Measurements from ENCODE around the gene ANKRD44.
A peak's percentile ranks its signal among the peaks of the same experiment; 100 is the strongest.

Gene ANKRD44

DNA sequence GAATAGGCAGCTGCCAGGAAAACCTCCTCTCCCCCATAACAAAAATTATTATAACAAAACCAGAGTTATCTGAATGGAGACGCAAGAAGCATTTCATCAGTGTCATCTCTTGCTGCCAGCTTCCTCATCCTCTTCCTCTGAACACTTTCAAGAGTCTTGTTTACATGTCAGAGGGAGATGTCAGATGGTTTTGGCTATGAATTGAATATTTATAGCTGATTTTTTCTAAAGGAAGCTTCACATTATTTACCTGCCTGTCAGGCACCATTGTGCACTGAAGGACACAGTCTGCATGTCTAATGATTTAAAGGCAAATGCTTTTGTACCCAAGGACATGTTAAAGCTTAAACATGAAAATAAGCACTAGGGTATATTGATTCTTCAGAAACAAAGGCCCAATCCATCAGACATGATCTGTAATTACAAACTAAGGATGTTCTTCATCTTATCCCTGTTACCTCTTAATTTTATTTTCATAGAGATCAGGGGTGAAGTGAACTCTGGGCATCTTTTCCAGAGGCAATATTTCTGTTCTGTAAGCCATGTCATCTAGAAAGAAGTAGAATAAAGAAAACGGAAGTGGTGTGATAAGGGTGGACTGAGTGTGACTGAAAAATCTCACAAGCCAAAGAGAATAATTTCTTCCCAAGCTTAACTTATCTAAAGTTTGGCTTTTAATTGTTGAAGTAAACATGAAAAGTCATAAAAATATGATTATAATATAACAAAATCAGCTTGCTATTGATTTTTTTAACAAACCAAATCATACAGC is 168.7 kb downstream of the ANKRD44 start:
- peak overlapping the region; percentile 71 for H3K4me3 Mint-ChIP-seq
- H3K9me3 Mint-ChIP-seq, result no peaks in the 10 kb centered on the region
- DNase-seq (ENCODE audit: low spot score in 2 of 2) (no peak), ATAC-seq (ENCODE audit: low read depth) (peak; percentile 30)
- no peaks in the 10 kb centered on the region for H3K27me3 Mint-ChIP-seq
- H3K4me1 Mint-ChIP-seq, result peaks cover 46% of the 10 kb centered on the region
- H3K36me3 Mint-ChIP-seq, result peaks cover 9% of the 10 kb centered on the region
- peak overlapping the region; percentile 96 for H3K27ac Mint-ChIP-seq

DNA sequence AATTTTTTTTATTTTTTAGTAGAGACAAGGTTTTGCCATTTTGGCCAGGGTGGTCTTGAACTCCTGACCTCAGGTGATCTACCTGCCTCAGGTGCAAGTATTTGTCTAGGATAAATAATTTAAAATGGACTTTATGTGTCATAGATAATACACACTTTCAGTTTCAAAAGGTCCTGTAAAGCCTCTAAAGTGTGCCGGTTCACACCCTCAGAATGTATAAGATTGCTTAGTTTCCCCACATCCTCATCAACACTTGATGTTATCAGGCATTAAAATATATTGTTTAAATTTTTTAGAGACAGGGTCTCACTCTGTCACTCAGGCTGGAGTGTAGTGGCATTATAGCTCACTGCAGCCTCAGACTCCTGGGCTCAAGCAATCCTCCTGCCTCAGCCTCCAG is 170.5 kb downstream of the ANKRD44 start:
- Mint-ChIP-seq H3K9me3 (no peaks in the 10 kb centered on the region), H3K36me3 (peaks cover 24% of the 10 kb centered on the region), H3K27me3 (no peaks in the 10 kb centered on the region), H3K27ac (peak overlapping the region; percentile 96), H3K4me1 (peaks cover 52% of the 10 kb centered on the region), H3K4me3 (no peak overlapping the region)
- ATAC-seq (ENCODE audit: low read depth), result no peak
- DNase-seq (ENCODE audit: low spot score in 2 of 2), result no peak

DNA sequence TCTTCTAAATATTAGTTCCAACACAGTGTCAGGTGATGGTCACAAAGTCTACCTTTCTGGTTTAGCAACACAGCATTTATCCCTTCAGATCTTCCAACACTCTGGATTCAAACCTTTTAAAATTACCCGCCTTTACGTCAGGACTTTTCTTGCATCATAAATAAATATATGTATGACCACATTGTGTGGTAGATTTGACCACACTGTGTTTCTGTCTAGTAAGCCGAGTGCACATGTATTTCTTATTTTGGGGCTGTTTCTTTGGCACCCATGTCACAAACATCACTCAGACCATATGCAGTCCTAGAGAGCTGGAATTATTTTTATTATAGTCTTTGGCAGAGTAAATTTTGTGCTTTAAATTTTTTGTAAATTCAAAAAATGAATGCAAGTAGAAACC is 172.1 kb downstream of the ANKRD44 start:
- Mint-ChIP-seq H3K9me3 (no peaks in the 10 kb centered on the region), H3K27me3 (no peaks in the 10 kb centered on the region), H3K4me3 (peak overlapping the region; percentile 19), H3K4me1 (peaks cover 52% of the 10 kb centered on the region), H3K27ac (peak overlapping the region; percentile 92), H3K36me3 (peaks cover 30% of the 10 kb centered on the region)
- no peak for ATAC-seq (ENCODE audit: low read depth)
- DNase-seq (ENCODE audit: low spot score in 2 of 2), result no peak

DNA sequence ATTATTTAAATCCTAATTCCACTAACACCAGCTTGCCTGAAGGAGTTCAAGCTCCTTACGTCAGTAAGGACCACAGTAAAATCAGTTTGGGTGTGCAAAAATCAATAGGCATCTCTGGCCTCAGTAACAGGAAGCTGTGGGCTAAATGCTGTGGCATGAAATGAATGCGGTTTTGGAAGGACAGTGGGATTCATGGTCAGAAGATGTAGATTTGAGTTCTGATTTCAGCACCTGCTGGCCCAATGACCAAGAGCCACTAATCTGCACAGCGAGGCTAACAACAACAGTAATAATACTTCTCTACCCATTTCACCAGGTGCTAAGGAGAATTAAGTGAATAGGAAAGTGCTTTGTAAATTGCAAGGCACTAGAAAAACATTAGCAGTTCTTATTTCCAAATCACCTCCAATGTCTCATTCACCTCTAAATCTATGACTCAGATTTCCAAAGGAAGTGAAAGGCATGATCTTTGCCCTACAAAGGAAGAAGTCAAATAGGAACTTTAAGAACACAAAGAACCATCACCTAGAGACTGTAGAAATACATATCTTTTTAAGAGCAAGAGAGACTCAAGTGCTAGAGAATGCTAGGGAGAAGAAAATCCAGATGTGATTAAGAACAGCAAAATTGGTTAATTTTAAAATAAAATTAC is 172.6 kb downstream of the ANKRD44 start:
- ATAC-seq (ENCODE audit: low read depth), result no peak
- H3K4me3 Mint-ChIP-seq, result peak overlapping the region; percentile 53
- H3K4me1 Mint-ChIP-seq, result peaks cover 57% of the 10 kb centered on the region
- peak overlapping the region; percentile 92 for H3K27ac Mint-ChIP-seq
- H3K36me3 Mint-ChIP-seq, result peaks cover 35% of the 10 kb centered on the region
- no peaks in the 10 kb centered on the region for H3K9me3 Mint-ChIP-seq
- DNase-seq (ENCODE audit: low spot score in 2 of 2), result no peak
- H3K27me3 Mint-ChIP-seq, result no peaks in the 10 kb centered on the region

DNA sequence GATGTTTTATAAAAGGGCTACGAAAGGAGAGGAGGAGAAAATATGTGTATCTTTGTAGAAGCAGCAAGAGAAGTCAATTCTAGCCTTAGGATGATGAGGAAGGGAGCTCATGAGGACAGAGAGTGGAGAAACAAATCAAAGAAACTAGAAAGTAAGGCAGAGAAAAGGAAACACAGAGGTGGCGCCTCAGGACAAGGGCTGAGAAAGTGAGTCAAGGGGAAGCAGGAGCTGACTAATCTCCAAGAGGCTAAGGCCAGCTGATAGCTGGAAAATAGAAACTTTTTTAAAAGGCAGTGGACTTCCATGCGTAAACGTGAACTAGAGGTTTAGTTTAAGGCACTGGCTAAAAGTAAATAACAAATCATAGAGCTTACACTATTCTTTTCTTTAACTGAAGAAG is 173.3 kb downstream of the ANKRD44 start:
- DNase-seq (ENCODE audit: low spot score in 2 of 2) (no peak), ATAC-seq (ENCODE audit: low read depth) (no peak)
- H3K27ac Mint-ChIP-seq, result peak overlapping the region; percentile 92
- no peaks in the 10 kb centered on the region for H3K9me3 Mint-ChIP-seq
- peaks cover 62% of the 10 kb centered on the region for H3K4me1 Mint-ChIP-seq
- H3K27me3 Mint-ChIP-seq, result no peaks in the 10 kb centered on the region
- H3K36me3 Mint-ChIP-seq, result peaks cover 34% of the 10 kb centered on the region
- peak overlapping the region; percentile 46 for H3K4me3 Mint-ChIP-seq

DNA sequence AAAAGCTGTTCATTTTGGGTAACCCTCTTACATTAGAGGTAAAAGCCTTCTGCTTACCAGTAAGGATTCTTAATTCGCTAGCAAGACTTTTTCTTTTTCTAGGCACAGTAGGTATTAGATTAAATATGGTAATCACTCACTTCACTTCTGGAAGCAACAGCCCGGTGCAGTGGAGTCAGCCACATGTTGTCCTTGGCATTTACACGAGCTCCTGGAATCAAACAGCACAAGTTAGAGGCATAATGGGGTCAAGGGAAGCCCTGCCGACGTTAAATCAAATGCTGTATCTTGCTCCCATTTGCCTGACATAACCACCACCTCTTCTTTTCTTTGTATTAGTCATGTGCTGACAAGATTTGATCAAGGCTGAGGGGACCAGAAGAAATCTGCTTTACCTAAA is 174.1 kb downstream of the ANKRD44 start:
- no peaks in the 10 kb centered on the region for H3K9me3 Mint-ChIP-seq
- no peak overlapping the region for H3K4me3 Mint-ChIP-seq
- DNase-seq (ENCODE audit: low spot score in 2 of 2) (no peak), ATAC-seq (ENCODE audit: low read depth) (no peak)
- H3K27me3 Mint-ChIP-seq, result no peaks in the 10 kb centered on the region
- H3K4me1 Mint-ChIP-seq, result peaks cover 67% of the 10 kb centered on the region
- peak overlapping the region; percentile 92 for H3K27ac Mint-ChIP-seq
- peaks cover 34% of the 10 kb centered on the region for H3K36me3 Mint-ChIP-seq

DNA sequence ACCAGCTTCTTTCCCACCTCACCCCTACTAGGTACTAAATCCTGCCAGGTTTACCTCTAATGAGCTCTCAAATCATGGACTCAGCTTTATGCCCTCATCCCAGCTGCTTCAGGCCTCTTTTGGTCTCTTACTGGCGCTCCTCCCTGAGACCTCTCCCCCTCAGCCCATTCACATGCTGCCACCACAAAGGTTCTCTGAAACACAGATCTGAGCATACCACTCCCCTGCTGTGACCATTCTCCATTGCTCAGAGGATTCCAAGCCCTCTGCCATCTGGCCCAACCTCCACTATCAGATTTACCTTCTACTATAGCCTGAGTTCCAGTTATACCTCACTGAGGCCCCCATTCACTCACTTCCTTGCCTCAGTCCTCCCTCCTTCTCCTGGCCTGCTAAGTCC is 174.8 kb downstream of the ANKRD44 start:
- DNase-seq (ENCODE audit: low spot score in 2 of 2) (no peak), ATAC-seq (ENCODE audit: low read depth) (no peak)
- no peak overlapping the region for H3K4me3 Mint-ChIP-seq
- H3K4me1 Mint-ChIP-seq, result peaks cover 70% of the 10 kb centered on the region
- H3K27me3 Mint-ChIP-seq, result no peaks in the 10 kb centered on the region
- peaks cover 34% of the 10 kb centered on the region for H3K36me3 Mint-ChIP-seq
- H3K9me3 Mint-ChIP-seq, result no peaks in the 10 kb centered on the region
- peak overlapping the region; percentile 92 for H3K27ac Mint-ChIP-seq

DNA sequence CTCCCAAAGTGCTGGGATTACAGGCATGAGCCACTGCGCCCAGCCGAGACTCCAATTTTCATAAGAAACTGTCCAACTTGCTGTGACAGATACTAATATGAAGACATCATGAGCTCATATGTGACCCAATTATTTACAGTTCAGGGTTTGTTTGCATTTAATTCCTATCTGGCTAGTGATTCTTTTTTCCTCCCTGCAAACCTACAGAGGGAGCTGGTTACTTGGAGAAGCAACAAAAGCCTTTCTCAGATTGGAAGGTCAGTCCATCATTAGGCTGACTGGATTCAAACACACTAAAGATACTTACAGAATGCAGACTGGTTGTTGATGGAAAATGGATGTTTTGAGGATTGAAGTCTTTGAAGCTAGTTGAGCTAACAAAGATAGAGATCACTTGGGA is 176.4 kb downstream of the ANKRD44 start:
- DNase-seq (ENCODE audit: low spot score in 2 of 2) (no peak), ATAC-seq (ENCODE audit: low read depth) (no peak)
- Mint-ChIP-seq H3K4me3 (no peak overlapping the region), H3K27me3 (no peaks in the 10 kb centered on the region), H3K36me3 (peaks cover 31% of the 10 kb centered on the region), H3K4me1 (peaks cover 76% of the 10 kb centered on the region), H3K27ac (no peak overlapping the region), H3K9me3 (no peaks in the 10 kb centered on the region)

DNA sequence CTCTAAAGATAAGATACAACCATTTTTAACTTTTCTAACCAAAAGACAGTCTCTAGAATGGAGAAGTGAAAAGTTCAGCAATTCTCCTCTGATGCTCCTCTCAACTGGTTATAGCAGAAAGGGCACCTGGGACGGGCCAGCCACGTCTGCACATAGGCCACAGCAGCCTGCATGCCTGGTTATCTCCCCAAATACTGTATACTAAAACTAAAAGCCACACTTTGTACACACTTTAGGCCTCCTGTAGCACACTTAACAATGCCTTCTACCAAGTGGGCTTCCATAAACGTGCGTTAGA is 179.1 kb downstream of the ANKRD44 start:
- peak; percentile 78 for ATAC-seq (ENCODE audit: low read depth)
- Mint-ChIP-seq H3K27me3 (no peaks in the 10 kb centered on the region), H3K36me3 (peaks cover 37% of the 10 kb centered on the region), H3K27ac (peak overlapping the region; percentile 95), H3K9me3 (no peaks in the 10 kb centered on the region), H3K4me1 (peaks cover 57% of the 10 kb centered on the region), H3K4me3 (peak overlapping the region; percentile 66)
- peak in 1 of 2 donors; percentile 42 for DNase-seq (ENCODE audit: low spot score in 2 of 2)

DNA sequence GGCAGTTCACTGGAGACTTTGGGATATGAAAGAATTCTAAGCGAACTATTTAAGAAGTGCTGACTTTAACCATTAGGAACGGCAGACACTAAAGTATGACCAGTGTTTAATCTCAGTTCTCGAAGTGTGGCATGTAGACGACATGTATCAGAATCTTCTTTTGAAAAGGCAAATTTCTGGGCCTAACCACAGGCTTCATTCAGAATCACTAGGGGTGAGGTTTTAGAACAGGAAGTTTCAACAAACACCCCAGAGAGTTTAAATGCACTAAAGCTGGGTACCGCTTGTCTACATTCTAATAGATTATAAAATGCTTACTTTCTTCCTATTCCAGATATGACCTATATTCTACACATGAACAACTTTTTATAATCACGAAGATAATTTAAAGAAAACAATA is 180.3 kb downstream of the ANKRD44 start:
- Mint-ChIP-seq H3K36me3 (peaks cover 30% of the 10 kb centered on the region), H3K27me3 (no peaks in the 10 kb centered on the region), H3K4me3 (peak overlapping the region; percentile 58), H3K4me1 (peaks cover 48% of the 10 kb centered on the region), H3K9me3 (no peaks in the 10 kb centered on the region), H3K27ac (peak overlapping the region; percentile 95)
- DNase-seq (ENCODE audit: low spot score in 2 of 2), result peak in 1 of 2 donors; percentile 53
- peak; percentile 80 for ATAC-seq (ENCODE audit: low read depth)

DNA sequence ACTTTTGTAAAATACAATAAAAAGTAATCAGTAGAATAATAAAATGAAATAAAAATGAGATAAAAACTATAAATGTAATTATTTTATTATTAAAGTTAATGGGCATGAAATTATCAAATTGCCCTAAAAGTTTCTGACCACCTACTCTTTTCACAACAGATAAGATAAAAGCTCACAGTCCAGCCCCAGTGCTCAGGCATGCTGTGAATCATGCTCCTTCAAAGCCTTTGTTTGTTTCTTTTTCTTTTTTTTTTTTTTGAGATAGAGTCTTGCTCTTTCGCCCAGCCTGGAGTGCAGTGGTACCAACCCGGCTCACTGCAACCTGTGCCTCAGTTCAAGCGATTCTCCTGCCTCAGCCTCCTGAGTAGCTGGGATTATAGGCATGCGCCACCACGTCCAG is 181.7 kb downstream of the ANKRD44 start:
- Mint-ChIP-seq H3K9me3 (no peaks in the 10 kb centered on the region), H3K4me1 (peaks cover 42% of the 10 kb centered on the region), H3K36me3 (peaks cover 29% of the 10 kb centered on the region), H3K27ac (peak overlapping the region; percentile 95), H3K4me3 (no peak overlapping the region), H3K27me3 (no peaks in the 10 kb centered on the region)
- DNase-seq (ENCODE audit: low spot score in 2 of 2) (no peak), ATAC-seq (ENCODE audit: low read depth) (no peak)

DNA sequence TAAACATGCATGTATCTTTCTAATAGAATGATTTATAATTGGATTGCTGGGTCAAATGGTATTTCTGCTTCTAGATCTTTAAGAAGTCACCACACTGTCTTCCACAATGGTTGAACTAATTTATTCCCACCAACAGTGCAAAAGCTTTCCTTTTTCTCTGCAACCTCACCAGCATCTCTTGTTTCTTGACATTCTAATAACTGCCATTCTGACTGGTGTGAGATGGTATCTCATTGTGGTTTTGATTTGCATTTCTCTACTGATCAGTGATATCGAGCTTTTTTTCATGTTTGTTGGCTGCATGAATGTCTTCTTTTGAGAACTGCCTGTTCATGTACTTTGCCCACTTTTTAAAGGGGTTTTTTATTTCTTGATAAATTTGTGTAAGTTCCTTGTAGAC is 182.5 kb downstream of the ANKRD44 start:
- Mint-ChIP-seq H3K4me1 (peaks cover 36% of the 10 kb centered on the region), H3K36me3 (peaks cover 26% of the 10 kb centered on the region), H3K27ac (no peak overlapping the region), H3K27me3 (no peaks in the 10 kb centered on the region), H3K4me3 (no peak overlapping the region), H3K9me3 (no peaks in the 10 kb centered on the region)
- DNase-seq (ENCODE audit: low spot score in 2 of 2) (no peak), ATAC-seq (ENCODE audit: low read depth) (no peak)

DNA sequence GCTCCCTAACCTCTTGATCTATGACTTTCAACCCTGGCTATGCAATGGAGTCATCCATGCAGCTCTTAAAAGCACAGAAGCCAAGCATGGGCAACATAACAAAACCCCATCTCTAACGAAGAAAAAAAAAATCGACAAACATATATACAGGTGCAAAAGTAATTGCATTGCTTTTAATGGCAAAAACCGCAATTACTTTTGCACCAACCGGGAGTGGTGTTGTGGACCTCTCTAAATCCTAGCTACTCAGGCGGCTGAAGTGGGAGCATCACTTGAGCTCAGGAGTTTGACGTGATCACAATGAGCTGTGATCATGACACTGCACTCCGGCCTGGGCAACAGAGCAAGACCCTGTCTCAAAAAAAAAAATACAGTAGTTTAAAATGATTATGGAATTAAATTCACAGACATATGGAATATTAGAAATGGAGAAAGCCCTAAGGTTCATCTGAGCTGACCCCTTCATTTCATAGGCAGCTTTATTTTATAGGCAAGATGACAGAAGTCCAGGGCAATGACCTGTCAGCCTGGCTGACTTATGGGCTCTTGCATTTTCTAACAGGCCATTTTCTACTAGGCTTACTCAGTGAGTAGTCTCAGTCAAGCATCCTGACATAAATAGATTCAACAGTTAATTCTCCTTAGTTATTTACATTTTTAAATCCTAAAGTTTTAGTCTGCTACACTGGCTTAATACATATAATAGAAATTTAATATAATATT is 183.8 kb downstream of the ANKRD44 start:
- Mint-ChIP-seq H3K27ac (peak overlapping the region; percentile 50), H3K4me1 (peaks cover 27% of the 10 kb centered on the region), H3K27me3 (no peaks in the 10 kb centered on the region), H3K9me3 (no peaks in the 10 kb centered on the region), H3K36me3 (peaks cover 23% of the 10 kb centered on the region), H3K4me3 (no peak overlapping the region)
- DNase-seq (ENCODE audit: low spot score in 2 of 2), result no peak
- ATAC-seq (ENCODE audit: low read depth), result no peak

DNA sequence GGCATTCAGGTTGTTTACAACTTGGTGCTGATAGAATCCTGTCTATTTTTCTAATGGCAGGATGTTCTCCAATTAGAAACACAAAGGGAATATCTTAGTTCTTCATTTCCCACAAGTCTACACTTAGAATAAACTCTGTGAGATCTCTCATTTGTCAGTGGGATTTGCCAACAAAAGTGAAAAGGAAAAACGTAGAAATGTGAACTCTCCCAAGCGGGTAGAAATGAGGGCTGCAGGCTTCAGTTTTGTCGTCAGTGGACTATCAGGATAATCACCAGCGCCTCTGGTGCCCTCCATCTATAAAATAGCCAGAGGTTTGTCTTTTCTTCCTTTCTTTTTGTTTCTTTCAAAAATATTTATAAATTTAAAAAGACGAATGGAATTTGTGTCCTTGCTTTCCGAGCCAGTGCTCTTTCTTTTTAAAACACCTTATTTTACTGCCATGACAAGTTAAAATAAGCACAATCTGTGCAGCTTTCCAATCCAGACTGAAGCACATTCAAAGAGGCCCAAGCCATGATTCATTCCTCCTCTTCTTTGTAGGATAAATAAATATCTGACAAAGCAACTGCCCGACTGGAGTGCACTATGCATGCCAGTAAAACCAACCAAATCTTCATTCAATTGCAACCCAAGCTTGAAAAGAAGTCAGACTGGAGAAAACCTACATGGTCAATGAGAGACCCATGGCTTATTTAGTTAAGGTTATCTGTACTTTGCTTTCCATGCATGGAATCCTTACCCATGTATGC is 185.8 kb downstream of the ANKRD44 start:
- H3K27ac Mint-ChIP-seq, result no peak overlapping the region
- H3K4me1 Mint-ChIP-seq, result peaks cover 27% of the 10 kb centered on the region
- H3K4me3 Mint-ChIP-seq, result no peak overlapping the region
- DNase-seq (ENCODE audit: low spot score in 2 of 2) (no peak), ATAC-seq (ENCODE audit: low read depth) (no peak)
- H3K36me3 Mint-ChIP-seq, result peaks cover 39% of the 10 kb centered on the region
- H3K9me3 Mint-ChIP-seq, result no peaks in the 10 kb centered on the region
- no peaks in the 10 kb centered on the region for H3K27me3 Mint-ChIP-seq

Measured in memory B cell (primary cell).